Calu3 (cell line): Measurements from ENCODE around the gene MAP7D3. TPM values are rescaled to one million over a fixed set of nuclear protein-coding genes. Genes with fewer than 3 reads are reported as not detected.
"Not testable (repeated sequence)": the region's sequence is repeated elsewhere in the genome, so short reads cannot be mapped to it uniquely, and the experiment has no call there.

Source experiments
- BruUV-seq: library from RNA; stranded (reverse); fragments of 400-500 nt; replicated peaks from 2 replicates; lab custom pipeline; 2021; lab: Mats Ljungman, UMichigan
- CTCF ChIA-PET: fragments of 300-600 bp; sonication (Branson Sonifier 250); formaldehyde crosslinking; loops from one replicate; lab custom pipeline; 2022; ENCODE audit warnings: antibody characterized with exemption; lab: Charles Lee
- DNase-seq: peaks from one replicate; pipeline ENCODE4 v3.0.0; 2022
- H3K27ac Mint-ChIP-seq: one replicate; pipeline ENCODE4 v1.8.0; 2022; ENCODE audit warnings: mixed read lengths; ENCODE audit not compliant: unreplicated experiment
- H3K27me3 Mint-ChIP-seq: one replicate; pipeline ENCODE4 v1.8.0; 2022; ENCODE audit warnings: mixed read lengths; ENCODE audit not compliant: unreplicated experiment
- H3K36me3 Mint-ChIP-seq: one replicate; pipeline ENCODE4 v1.8.0; 2022; ENCODE audit warnings: mild to moderate bottlenecking, moderate library complexity, mixed read lengths; ENCODE audit not compliant: insufficient read depth, unreplicated experiment
- H3K4me1 Mint-ChIP-seq: one replicate; pipeline ENCODE4 v1.8.0; 2022; ENCODE audit warnings: mild to moderate bottlenecking, low read depth, mixed read lengths; ENCODE audit not compliant: unreplicated experiment
- H3K4me3 Mint-ChIP-seq: one replicate; pipeline ENCODE4 v1.8.0; 2022; ENCODE audit warnings: mild to moderate bottlenecking, low read depth, moderate library complexity, mixed read lengths; ENCODE audit not compliant: unreplicated experiment
- H3K9me3 Mint-ChIP-seq: one replicate; pipeline ENCODE4 v1.8.0; 2022; ENCODE audit warnings: low read depth, mixed read lengths; ENCODE audit not compliant: unreplicated experiment
- intact Hi-C: fragments of 100-400 bp; cut with micrococcal nuclease; formaldehyde crosslinking; loops from one replicate; pipeline ENCODE4 v1.10.0; 2022; ENCODE audit not compliant: unreplicated experiment
- total RNA-seq: library from RNA; stranded (reverse); gene quantifications from 2 replicates; pipeline ENCODE4 v1.2.3, GENCODE V29; 2022
- TF ChIP-seq, protein P1 (sequence below): fragments of 200-600 bp; IDR thresholded peaks from one replicate; pipeline ENCODE4 v1.8.0; 2022; ENCODE audit warnings: antibody characterized with exemption; ENCODE audit not compliant: unreplicated experiment

The MAP7D3 gene
- total RNA-seq, 1 experiment from 2014 or later = 8.0 TPM

DNA sequence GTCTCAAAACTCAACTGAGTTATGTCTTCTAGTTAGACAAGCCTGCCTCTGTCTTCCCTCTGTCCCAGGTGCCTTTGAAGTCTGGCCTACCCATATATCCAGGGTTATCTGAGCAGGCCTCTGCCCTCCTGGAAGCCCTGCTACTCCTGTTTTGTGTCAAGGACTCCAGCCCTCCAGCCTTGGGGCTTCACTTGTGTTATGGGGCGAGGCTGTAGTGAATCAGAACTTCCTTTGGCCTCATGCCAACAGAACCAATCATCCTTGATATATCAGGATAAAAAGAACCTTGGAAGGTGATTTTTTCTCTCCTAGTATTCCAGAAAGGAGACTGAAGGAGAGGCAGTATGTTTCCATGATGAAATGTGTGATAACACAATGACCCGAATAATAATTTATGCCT, 40.6 kb upstream of the MAP7D3 start:
- DNase-seq = no peak
- no peak overlapping the region for H3K4me3 Mint-ChIP-seq
- H3K36me3 Mint-ChIP-seq = no peaks in the 10 kb centered on the region
- CTCF ChIA-PET = no interaction called here
- no peaks in the 10 kb centered on the region for H3K9me3 Mint-ChIP-seq
- BruUV-seq = no TSS peak
- H3K27me3 Mint-ChIP-seq = no peaks in the 10 kb centered on the region
- H3K27ac Mint-ChIP-seq = no peak overlapping the region
- intact Hi-C loops = no loop called here
- H3K4me1 Mint-ChIP-seq = no peaks in the 10 kb centered on the region
- TF ChIP-seq, protein P1, sequence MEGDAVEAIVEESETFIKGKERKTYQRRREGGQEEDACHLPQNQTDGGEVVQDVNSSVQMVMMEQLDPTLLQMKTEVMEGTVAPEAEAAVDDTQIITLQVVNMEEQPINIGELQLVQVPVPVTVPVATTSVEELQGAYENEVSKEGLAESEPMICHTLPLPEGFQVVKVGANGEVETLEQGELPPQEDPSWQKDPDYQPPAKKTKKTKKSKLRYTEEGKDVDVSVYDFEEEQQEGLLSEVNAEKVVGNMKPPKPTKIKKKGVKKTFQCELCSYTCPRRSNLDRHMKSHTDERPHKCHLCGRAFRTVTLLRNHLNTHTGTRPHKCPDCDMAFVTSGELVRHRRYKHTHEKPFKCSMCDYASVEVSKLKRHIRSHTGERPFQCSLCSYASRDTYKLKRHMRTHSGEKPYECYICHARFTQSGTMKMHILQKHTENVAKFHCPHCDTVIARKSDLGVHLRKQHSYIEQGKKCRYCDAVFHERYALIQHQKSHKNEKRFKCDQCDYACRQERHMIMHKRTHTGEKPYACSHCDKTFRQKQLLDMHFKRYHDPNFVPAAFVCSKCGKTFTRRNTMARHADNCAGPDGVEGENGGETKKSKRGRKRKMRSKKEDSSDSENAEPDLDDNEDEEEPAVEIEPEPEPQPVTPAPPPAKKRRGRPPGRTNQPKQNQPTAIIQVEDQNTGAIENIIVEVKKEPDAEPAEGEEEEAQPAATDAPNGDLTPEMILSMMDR = no peak

- H3K4me1 Mint-ChIP-seq, CTCF ChIA-PET, H3K9me3 Mint-ChIP-seq: not testable (repeated sequence)
Observed at GRCh38 chrX:136286375-136286774, 35.2 kb upstream of the MAP7D3 start.

GRCh38 chrX:136275553-136275952, 24.4 kb upstream of the MAP7D3 start:
- peaks cover 36% of the 10 kb centered on the region for H3K27me3 Mint-ChIP-seq
- CTCF ChIA-PET = no interaction called here
- TF ChIP-seq, protein P1 = no peak
- no peaks in the 10 kb centered on the region for H3K4me1 Mint-ChIP-seq
- intact Hi-C loops = no loop called here
- DNase-seq = no peak
- H3K27ac Mint-ChIP-seq = no peak overlapping the region
- H3K4me3 Mint-ChIP-seq = no peak overlapping the region
- H3K36me3 Mint-ChIP-seq = no peaks in the 10 kb centered on the region
- H3K9me3 Mint-ChIP-seq = no peaks in the 10 kb centered on the region
- no TSS peak for BruUV-seq

More at GRCh38 chrX:136286375-136286774, 35.2 kb upstream of the MAP7D3 start:
- intact Hi-C loops, H3K36me3 Mint-ChIP-seq, BruUV-seq, H3K4me3 Mint-ChIP-seq, DNase-seq, H3K27ac Mint-ChIP-seq: not testable (repeated sequence)
- H3K27me3 Mint-ChIP-seq = peaks cover 15% of the 10 kb centered on the region

DNA sequence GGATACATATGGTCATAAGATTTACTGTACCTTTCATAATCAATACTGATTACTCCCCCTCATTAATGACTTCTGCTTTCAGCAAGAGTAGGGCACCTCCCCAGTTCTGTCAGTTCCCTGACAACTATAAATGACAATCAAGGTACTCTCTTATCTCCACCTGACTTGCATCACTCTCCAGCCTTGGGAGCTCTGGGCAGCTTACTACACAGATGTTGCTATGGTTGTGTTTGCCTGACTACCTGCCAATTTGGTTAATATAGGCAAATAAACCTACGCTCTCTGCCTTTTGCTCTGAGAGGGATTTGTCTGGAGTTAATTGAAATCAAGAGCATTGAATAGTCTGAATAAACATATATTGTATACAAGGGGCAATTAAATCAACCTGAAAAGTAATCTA, 22.8 kb upstream of the MAP7D3 start:
- peaks cover 27% of the 10 kb centered on the region for H3K27me3 Mint-ChIP-seq
- H3K27ac Mint-ChIP-seq = no peak overlapping the region
- H3K4me3 Mint-ChIP-seq = no peak overlapping the region
- intact Hi-C loops = no loop called here
- CTCF ChIA-PET = no interaction called here
- H3K36me3 Mint-ChIP-seq = no peaks in the 10 kb centered on the region
- no peaks in the 10 kb centered on the region for H3K9me3 Mint-ChIP-seq
- TF ChIP-seq, protein P1 = no peak
- DNase-seq = no peak
- no peaks in the 10 kb centered on the region for H3K4me1 Mint-ChIP-seq
- BruUV-seq = no TSS peak

DNA sequence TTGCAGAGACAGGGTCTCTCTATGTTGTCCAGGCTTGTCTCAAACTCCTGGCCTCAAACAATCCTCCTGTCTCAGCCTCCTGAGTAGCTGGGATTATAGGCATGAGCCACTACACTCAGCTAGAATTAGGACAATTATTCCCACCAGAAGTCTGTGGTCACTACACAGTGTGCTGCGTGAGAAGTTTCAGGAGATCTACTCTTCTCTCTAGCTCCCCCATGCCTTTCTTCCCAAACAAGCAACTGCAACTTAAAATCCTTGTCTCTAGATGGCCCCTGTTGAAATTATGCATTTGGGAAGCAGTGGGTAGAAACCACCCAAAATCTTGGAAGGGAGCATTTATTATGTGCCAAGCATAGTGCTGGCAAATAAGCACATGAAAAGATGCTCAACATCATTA, 21.1 kb upstream of the MAP7D3 start:
- no peak for DNase-seq
- H3K27me3 Mint-ChIP-seq = peaks cover 10% of the 10 kb centered on the region
- H3K27ac Mint-ChIP-seq = no peak overlapping the region
- no peak overlapping the region for H3K4me3 Mint-ChIP-seq
- TF ChIP-seq, protein P1 = no peak
- no TSS peak for BruUV-seq
- no peaks in the 10 kb centered on the region for H3K36me3 Mint-ChIP-seq
- CTCF ChIA-PET = no interaction called here
- H3K9me3 Mint-ChIP-seq = no peaks in the 10 kb centered on the region
- no peaks in the 10 kb centered on the region for H3K4me1 Mint-ChIP-seq
- intact Hi-C loops = no loop called here
